ENCODE results near the gene UROC1. TPM values are rescaled to one million over a fixed set of nuclear protein-coding genes. Genes with fewer than 3 reads are reported as not detected.

UROC1 gene
- total and polyA plus RNA-seq, 2 of the 13 experiments (the other 11 are each of a cell fraction or from before 2014, with no cell fraction given) = 0.71 to 1.3 TPM

GRCh38 chr3:126523745-126524428 lies 6.3 kb upstream of the UROC1 start, which contains the start of gene CHST13 (continued):
- TF ChIP-seq, protein P1, sequence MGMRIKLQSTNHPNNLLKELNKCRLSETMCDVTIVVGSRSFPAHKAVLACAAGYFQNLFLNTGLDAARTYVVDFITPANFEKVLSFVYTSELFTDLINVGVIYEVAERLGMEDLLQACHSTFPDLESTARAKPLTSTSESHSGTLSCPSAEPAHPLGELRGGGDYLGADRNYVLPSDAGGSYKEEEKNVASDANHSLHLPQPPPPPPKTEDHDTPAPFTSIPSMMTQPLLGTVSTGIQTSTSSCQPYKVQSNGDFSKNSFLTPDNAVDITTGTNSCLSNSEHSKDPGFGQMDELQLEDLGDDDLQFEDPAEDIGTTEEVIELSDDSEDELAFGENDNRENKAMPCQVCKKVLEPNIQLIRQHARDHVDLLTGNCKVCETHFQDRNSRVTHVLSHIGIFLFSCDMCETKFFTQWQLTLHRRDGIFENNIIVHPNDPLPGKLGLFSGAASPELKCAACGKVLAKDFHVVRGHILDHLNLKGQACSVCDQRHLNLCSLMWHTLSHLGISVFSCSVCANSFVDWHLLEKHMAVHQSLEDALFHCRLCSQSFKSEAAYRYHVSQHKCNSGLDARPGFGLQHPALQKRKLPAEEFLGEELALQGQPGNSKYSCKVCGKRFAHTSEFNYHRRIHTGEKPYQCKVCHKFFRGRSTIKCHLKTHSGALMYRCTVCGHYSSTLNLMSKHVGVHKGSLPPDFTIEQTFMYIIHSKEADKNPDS (CRISPR knock-in tag; IDR thresholded peaks at IDR 0.05) = no peak
- TF ChIP-seq, protein P2, sequence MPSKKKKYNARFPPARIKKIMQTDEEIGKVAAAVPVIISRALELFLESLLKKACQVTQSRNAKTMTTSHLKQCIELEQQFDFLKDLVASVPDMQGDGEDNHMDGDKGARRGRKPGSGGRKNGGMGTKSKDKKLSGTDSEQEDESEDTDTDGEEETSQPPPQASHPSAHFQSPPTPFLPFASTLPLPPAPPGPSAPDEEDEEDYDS (CRISPR knock-in tag; IDR thresholded peaks at IDR 0.05) = peak; percentile 70; the same call in 1 of the 2 replicates
- TF ChIP-seq ARNT2 (CRISPR knock-in tag; IDR thresholded peaks at IDR 0.05; ENCODE audit: low read depth) (peak; percentile 55; the same call in 1 of the 2 replicates), KLF15 (CRISPR knock-in tag; IDR thresholded peaks at IDR 0.05; ENCODE audit: borderline replicate concordance) (no peak; the same call in 1 of the 2 replicates)
- TF ChIP-seq, protein P3, sequence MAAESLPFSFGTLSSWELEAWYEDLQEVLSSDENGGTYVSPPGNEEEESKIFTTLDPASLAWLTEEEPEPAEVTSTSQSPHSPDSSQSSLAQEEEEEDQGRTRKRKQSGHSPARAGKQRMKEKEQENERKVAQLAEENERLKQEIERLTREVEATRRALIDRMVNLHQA (CRISPR knock-in tag; IDR thresholded peaks at IDR 0.05) = no peak
- TF ChIP-seq, protein P4, sequence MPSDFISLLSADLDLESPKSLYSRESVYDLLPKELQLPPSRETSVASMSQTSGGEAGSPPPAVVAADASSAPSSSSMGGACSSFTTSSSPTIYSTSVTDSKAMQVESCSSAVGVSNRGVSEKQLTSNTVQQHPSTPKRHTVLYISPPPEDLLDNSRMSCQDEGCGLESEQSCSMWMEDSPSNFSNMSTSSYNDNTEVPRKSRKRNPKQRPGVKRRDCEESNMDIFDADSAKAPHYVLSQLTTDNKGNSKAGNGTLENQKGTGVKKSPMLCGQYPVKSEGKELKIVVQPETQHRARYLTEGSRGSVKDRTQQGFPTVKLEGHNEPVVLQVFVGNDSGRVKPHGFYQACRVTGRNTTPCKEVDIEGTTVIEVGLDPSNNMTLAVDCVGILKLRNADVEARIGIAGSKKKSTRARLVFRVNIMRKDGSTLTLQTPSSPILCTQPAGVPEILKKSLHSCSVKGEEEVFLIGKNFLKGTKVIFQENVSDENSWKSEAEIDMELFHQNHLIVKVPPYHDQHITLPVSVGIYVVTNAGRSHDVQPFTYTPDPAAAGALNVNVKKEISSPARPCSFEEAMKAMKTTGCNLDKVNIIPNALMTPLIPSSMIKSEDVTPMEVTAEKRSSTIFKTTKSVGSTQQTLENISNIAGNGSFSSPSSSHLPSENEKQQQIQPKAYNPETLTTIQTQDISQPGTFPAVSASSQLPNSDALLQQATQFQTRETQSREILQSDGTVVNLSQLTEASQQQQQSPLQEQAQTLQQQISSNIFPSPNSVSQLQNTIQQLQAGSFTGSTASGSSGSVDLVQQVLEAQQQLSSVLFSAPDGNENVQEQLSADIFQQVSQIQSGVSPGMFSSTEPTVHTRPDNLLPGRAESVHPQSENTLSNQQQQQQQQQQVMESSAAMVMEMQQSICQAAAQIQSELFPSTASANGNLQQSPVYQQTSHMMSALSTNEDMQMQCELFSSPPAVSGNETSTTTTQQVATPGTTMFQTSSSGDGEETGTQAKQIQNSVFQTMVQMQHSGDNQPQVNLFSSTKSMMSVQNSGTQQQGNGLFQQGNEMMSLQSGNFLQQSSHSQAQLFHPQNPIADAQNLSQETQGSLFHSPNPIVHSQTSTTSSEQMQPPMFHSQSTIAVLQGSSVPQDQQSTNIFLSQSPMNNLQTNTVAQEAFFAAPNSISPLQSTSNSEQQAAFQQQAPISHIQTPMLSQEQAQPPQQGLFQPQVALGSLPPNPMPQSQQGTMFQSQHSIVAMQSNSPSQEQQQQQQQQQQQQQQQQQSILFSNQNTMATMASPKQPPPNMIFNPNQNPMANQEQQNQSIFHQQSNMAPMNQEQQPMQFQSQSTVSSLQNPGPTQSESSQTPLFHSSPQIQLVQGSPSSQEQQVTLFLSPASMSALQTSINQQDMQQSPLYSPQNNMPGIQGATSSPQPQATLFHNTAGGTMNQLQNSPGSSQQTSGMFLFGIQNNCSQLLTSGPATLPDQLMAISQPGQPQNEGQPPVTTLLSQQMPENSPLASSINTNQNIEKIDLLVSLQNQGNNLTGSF (CRISPR knock-in tag; IDR thresholded peaks at IDR 0.05) = no peak
